Adrenal gland (tissue), 12 donors: Measurements from ENCODE around the gene ATP11A. TPM values are rescaled to one million over a fixed set of nuclear protein-coding genes. Genes with fewer than 3 reads are reported as not detected.

Experiments
- DNase-seq, 7 donors: peaks; one replicate each; pipeline ENCODE4 v3.0.0-alpha.2; 2019 to 2020
- H3K27ac ChIP-seq, 5 donors: fragments of 200-600 bp; sonication (generic) in 4 of 5; 1 replicate in 3 of 5; 2 replicates in 2 of 5; pipeline versions ENCODE4 v1.5.1 to v1.8.0; 2016 to 2020; ENCODE audit warnings: mild to moderate bottlenecking in 1 of 5
- H3K27me3 ChIP-seq: fragments of 200-600 bp; 2 replicates; pipeline ENCODE4 v1.8.0; 2021
- H3K36me3 ChIP-seq, 2 donors: fragments of 200-600 bp; replicated peaks in 1 of 2; 1 replicate in 1 of 2; 2 replicates in 1 of 2; pipeline versions ENCODE4 v1.5.1 to v1.8.0; 2018 to 2022
- H3K4me1 ChIP-seq, 2 donors: fragments of 200-600 bp; replicated peaks in 1 of 2; 1 replicate in 1 of 2; 2 replicates in 1 of 2; pipeline versions ENCODE4 v1.5.1 to v1.8.0; 2018 to 2021
- H3K4me3 ChIP-seq, 4 donors: fragments of 200-600 bp; sonication (generic) in 3 of 4; one replicate each; pipeline ENCODE4 v1.5.1; 2016 to 2018
- H3K9me3 ChIP-seq, 3 donors: fragments of 200-600 bp; sonication (generic) in 1 of 3; replicated peaks in 1 of 3; 1 replicate in 2 of 3; 2 replicates in 1 of 3; pipeline versions ENCODE4 v1.5.1 to v1.8.0; 2016 to 2021
- CTCF ChIP-seq, 6 experiments: fragments of 450-650 bp in 4 of 6; fragments of 200-600 bp in 2 of 6; sonication (generic) in 1 of 6; IDR thresholded peaks; 1 replicate in 5 of 6; 2 replicates in 1 of 6; pipeline versions ENCODE4 v1.5.1 to v1.8.0; 2016 to 2021; ENCODE audit warnings: antibody characterized with exemption in 6 of 6, mild to moderate bottlenecking in 2 of 6, moderate library complexity in 1 of 6
- POLR2A ChIP-seq, 2 donors: fragments of 450-650 bp; IDR thresholded peaks; one replicate each; pipeline ENCODE4 v1.6.1; 2017; ENCODE audit warnings: antibody characterized with exemption in 2 of 2, mild to moderate bottlenecking in 2 of 2, moderate library complexity in 1 of 2
- WGBS, 4 donors: extraction: QIAGEN DNeasy Blood & Tissue Kit in 2 of 4; methylation state at CpG; one replicate each; pipeline versions ENCODE4 v1.1.5 to v1.1.7; 2013 to 2017; 5-methylcytosine and 5-hydroxymethylcytosine counted together
- intact Hi-C, 2 donors: fragments of 100-400 bp; cut with DNase I; formaldehyde crosslinking; loops; one replicate each; pipeline versions ENCODE4 v1.14.1 to v1.15.0; 2022 to 2023
- polyA plus RNA-seq, 3 donors: library from polyadenylated mRNA; stranded (reverse); fragments of 200-250 nt in 2 of 3; fragments of 350-450 nt in 1 of 3; fragmentation: Illumina TruSeq in 1 of 3; extraction: RNeasy Lipid Tissue Mini Kit (QIAGEN cat#74804) in 1 of 3; gene quantifications; one replicate each; pipeline ENCODE4 v1.2.3, GENCODE V29; 2013 to 2014
- total RNA-seq, 9 donors: library from RNA; depleted of rRNA in 4 of 9; stranded (reverse); fragments of >200 nt in 4 of 9; fragments of 120-200 nt in 1 of 9; fragmentation: NEBNext Ultra II Directional in 1 of 9; extraction: Animal tissue kit (Norgen Biotek cat#: 25700) in 1 of 9; gene quantifications; one replicate each; pipeline versions ENCODE4 v1.1.0 to v1.2.4, GENCODE V29; 2013 to 2023
- donor health status: healthy with polysubstance abuse.
- donor health status: Bipolar disorder and iron deficiency.
- donor health status: DM: yes; HTN: yes; CAD: no.
- donor health status: DM: no; HTN: no; CAD: no.
- donor health status: DM: no; HTN: no; CAD: no.
- donor health status: DM: yes; HTN: yes; CAD: no.

The ATP11A gene
- total and polyA plus RNA-seq, 12 donors, result 6.0 to 94.1 (median 29.8) TPM

DNA sequence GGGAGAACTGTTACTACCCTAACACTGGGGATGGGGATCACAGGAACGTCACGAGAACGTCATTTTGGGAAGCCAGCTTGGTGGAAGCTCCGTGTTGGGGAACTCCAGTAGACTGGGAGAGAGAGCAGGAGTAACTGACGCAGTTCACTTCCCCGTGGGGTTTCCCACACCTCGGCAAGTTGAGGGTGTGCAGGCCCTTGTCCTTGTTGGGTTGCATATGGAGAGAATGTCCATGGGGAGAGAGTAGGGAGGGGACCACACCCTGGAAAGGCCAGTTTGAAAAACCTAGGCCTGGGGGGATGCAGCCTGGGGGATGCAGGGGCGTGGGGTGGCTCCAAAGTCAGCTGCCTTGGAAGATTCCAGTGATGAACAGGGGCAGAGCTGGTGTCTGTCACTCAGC is 228.4 kb downstream of the ATP11A start:
- Histone ChIP-seq H3K9me3 (no peaks in the 10 kb centered on the region), H3K36me3 (no peaks in the 10 kb centered on the region), H3K27ac (no peak overlapping the region), H3K4me1 (no peaks in the 10 kb centered on the region), H3K27me3 (peaks cover 4% of the 10 kb centered on the region), H3K4me3 (no peak overlapping the region)
- intact Hi-C loops, result no loop called here
- 73 to 89% (median 82%) methylated on average over 8 of the region's 8 CpGs for WGBS, 4 donors
- DNase-seq, result no peak
- TF ChIP-seq POLR2A (IDR thresholded peaks at IDR 0.05), result no peak
- TF ChIP-seq CTCF (IDR thresholded peaks at IDR 0.05), result no peak

- WGBS, 4 donors, result 84 to 91% (median 89%) methylated on average over 13 of the region's 13 CpGs
- no peaks in the 10 kb centered on the region for H3K9me3 ChIP-seq
- H3K27me3 ChIP-seq, result peaks cover 4% of the 10 kb centered on the region
- TF ChIP-seq CTCF (IDR thresholded peaks at IDR 0.05), result no peak
- no peak for TF ChIP-seq POLR2A (IDR thresholded peaks at IDR 0.05)
- no peak for DNase-seq
- H3K4me1 ChIP-seq, result no peaks in the 10 kb centered on the region
- no peak overlapping the region for H3K27ac ChIP-seq
- intact Hi-C loops, result no loop called here
- no peaks in the 10 kb centered on the region for H3K36me3 ChIP-seq
- H3K4me3 ChIP-seq, result no peak overlapping the region
Observed at GRCh38 chr13:112918746-112919145, 228.9 kb downstream of the ATP11A start.

DNA sequence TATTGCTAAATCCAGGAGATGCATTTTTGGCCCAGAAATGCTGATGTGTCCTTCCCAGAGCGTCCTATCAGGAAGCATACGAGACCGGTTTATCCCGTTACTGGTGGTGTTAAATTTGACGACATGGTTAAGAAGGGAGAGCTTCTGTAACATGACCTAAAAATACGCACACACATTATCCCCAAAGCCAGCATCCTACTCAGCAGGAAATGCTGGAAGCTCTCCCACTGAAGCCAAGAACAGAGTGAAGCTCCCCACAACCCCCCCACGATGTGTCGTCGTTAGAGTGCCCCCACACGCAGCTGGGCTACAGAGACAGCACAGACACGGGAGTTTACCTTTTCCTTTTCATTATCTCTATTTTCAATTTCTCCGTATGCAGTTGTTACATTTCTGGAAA is 234.1 kb downstream of the ATP11A start:
- WGBS, 4 donors, result 74 to 83% (median 77%) methylated on average over 12 of the region's 12 CpGs
- Histone ChIP-seq H3K9me3 (no peaks in the 10 kb centered on the region), H3K27me3 (no peaks in the 10 kb centered on the region), H3K27ac (no peak overlapping the region), H3K36me3 (no peaks in the 10 kb centered on the region), H3K4me3 (no peak overlapping the region), H3K4me1 (no peaks in the 10 kb centered on the region)
- intact Hi-C loops, result no loop called here
- DNase-seq, result no peak
- TF ChIP-seq CTCF (IDR thresholded peaks at IDR 0.05), result no peak
- no peak for TF ChIP-seq POLR2A (IDR thresholded peaks at IDR 0.05)

DNA sequence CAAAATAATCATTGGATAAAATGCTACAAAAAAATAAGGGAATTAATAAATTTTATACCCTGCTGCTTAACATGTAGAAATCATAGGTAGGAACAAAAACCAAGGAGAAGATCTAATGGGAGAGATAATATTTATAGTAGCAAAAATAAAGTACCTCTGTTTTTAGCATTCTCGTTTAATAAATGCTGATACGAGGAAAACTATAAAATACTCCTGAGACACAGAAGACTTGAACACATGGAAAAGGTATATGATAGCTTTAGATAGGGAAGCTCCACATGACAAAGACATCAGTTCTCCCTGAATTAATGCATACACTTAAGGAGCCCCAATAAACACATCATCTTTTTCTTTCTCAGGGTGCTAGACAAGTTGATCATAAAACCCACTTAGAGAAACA is 234.5 kb downstream of the ATP11A start:
- intact Hi-C loops, result no loop called here
- 78 to 92% (median 87%) methylated on average over 2 of the region's 2 CpGs for WGBS, 4 donors
- no peak overlapping the region for H3K4me3 ChIP-seq
- no peak for TF ChIP-seq CTCF (IDR thresholded peaks at IDR 0.05)
- TF ChIP-seq POLR2A (IDR thresholded peaks at IDR 0.05), result no peak
- no peak overlapping the region for H3K27ac ChIP-seq
- H3K4me1 ChIP-seq, result peaks cover 0 to 3% of the 10 kb centered on the region in 2 donors
- H3K9me3 ChIP-seq, result no peaks in the 10 kb centered on the region
- no peak for DNase-seq
- no peaks in the 10 kb centered on the region for H3K27me3 ChIP-seq
- no peaks in the 10 kb centered on the region for H3K36me3 ChIP-seq
